Measurements from ENCODE around the gene RBM38.
A peak's percentile ranks its signal among the peaks of the same experiment; 100 is the strongest.

Gene RBM38

GRCh38 chr20:57389695-57390603 lies 1.2 kb upstream of the RBM38 start:
- no peak for TF ChIP-seq CTCF (IDR thresholded peaks at IDR 0.05; ENCODE audit: low read depth, low read length)
- H3K4me3 ChIP-seq (ENCODE audit: low read depth, low read length) = no peak overlapping the region
- in situ Hi-C loops (cut with HindIII; ENCODE audit: low sequenced_read_pairs) = no loop called here
- DNase-seq (ENCODE audit: low read depth, low spot score) = no peak

- H3K4me3 ChIP-seq (ENCODE audit: low read depth, low read length) = peak overlapping the region; percentile 62
- TF ChIP-seq CTCF (IDR thresholded peaks at IDR 0.05; ENCODE audit: low read depth, low read length) = no peak
- in situ Hi-C loops (cut with HindIII; ENCODE audit: low sequenced_read_pairs) = no loop called here
- no peak for DNase-seq (ENCODE audit: low read depth, low spot score)
These were observed 474 bp downstream of the RBM38 start for GRCh38 chr20:57391439-57392301.

GRCh38 chr20:57392512-57393271 lies 1.5 kb downstream of the RBM38 start:
- no peak for TF ChIP-seq CTCF (IDR thresholded peaks at IDR 0.05; ENCODE audit: low read depth, low read length)
- DNase-seq (ENCODE audit: low read depth, low spot score) = no peak

GRCh38 chr20:57393321-57394120 lies 2.3 kb downstream of the RBM38 start:
- no peak overlapping the region for H3K4me3 ChIP-seq (ENCODE audit: low read depth, low read length)
- DNase-seq (ENCODE audit: low read depth, low spot score) = no peak
- in situ Hi-C loops (cut with HindIII; ENCODE audit: low sequenced_read_pairs) = no loop called here
- TF ChIP-seq CTCF (IDR thresholded peaks at IDR 0.05; ENCODE audit: low read depth, low read length) = no peak

More at GRCh38 chr20:57392512-57393271, 1.5 kb downstream of the RBM38 start:
- peak overlapping the region; percentile 62 for H3K4me3 ChIP-seq (ENCODE audit: low read depth, low read length)
- in situ Hi-C loops (cut with HindIII; ENCODE audit: low sequenced_read_pairs) = no loop called here

GRCh38 chr20:57394121-57395082 lies 3.2 kb downstream of the RBM38 start:
- DNase-seq (ENCODE audit: low read depth, low spot score) = no peak
- in situ Hi-C loops (cut with HindIII; ENCODE audit: low sequenced_read_pairs) = no loop called here
- TF ChIP-seq CTCF (IDR thresholded peaks at IDR 0.05; ENCODE audit: low read depth, low read length) = no peak
- H3K4me3 ChIP-seq (ENCODE audit: low read depth, low read length) = no peak overlapping the region

Measured in astrocyte of the spinal cord (primary cell).